Measurements from ENCODE around the gene PCSK4. TPM values are rescaled to one million over a fixed set of nuclear protein-coding genes. Genes with fewer than 3 reads are reported as not detected.

Gene PCSK4
- total RNA-seq, 1 donor from 2014 or later: 1.3 TPM

- Histone ChIP-seq H3K36me3 (peaks cover 5% of the 10 kb centered on the region), H3K4me3 (no peak overlapping the region), H3K27ac (replicated peaks) (no peak overlapping the region), H3K4me1 (peaks cover 34% of the 10 kb centered on the region), H3K27me3 (ENCODE audit: low read depth) (peaks cover 74% of the 10 kb centered on the region), H3K9me3 (replicated peaks) (no peaks in the 10 kb centered on the region)
- no peak for DNase-seq
- TF ChIP-seq CTCF (IDR thresholded peaks at IDR 0.05; ENCODE audit: borderline replicate concordance): no peak
- intact Hi-C loops (cut with micrococcal nuclease): no loop called here
Measured at GRCh38 chr19:1447504-1447903, 42.6 kb downstream of the PCSK4 start.

GRCh38 chr19:1446713-1447481 is 43.3 kb downstream of the PCSK4 start:
- no peak for TF ChIP-seq CTCF (IDR thresholded peaks at IDR 0.05; ENCODE audit: borderline replicate concordance)
- Histone ChIP-seq H3K36me3 (peaks cover 11% of the 10 kb centered on the region), H3K9me3 (replicated peaks) (no peaks in the 10 kb centered on the region), H3K27ac (replicated peaks) (no peak overlapping the region), H3K27me3 (ENCODE audit: low read depth) (peaks cover 68% of the 10 kb centered on the region), H3K4me1 (peaks cover 32% of the 10 kb centered on the region), H3K4me3 (peak overlapping the region; percentile 63)
- intact Hi-C loops (cut with micrococcal nuclease): no loop called here
- DNase-seq: no peak

GRCh38 chr19:1445932-1446712 is 44.0 kb downstream of the PCSK4 start:
- no peaks in the 10 kb centered on the region for H3K9me3 ChIP-seq (replicated peaks)
- intact Hi-C loops (cut with micrococcal nuclease): no loop called here
- DNase-seq: no peak

GRCh38 chr19:1445185-1445931 is 44.8 kb downstream of the PCSK4 start:
- Histone ChIP-seq H3K27me3 (ENCODE audit: low read depth) (peaks cover 52% of the 10 kb centered on the region), H3K27ac (replicated peaks) (no peak overlapping the region), H3K4me3 (peak overlapping the region; percentile 63), H3K4me1 (peaks cover 40% of the 10 kb centered on the region), H3K9me3 (replicated peaks) (no peaks in the 10 kb centered on the region), H3K36me3 (peaks cover 27% of the 10 kb centered on the region)
- peak; percentile 66 for DNase-seq
- TF ChIP-seq CTCF (IDR thresholded peaks at IDR 0.05; ENCODE audit: borderline replicate concordance): peak; percentile 97
- intact Hi-C loops (cut with micrococcal nuclease): no loop called here

More at GRCh38 chr19:1445932-1446712, 44.0 kb downstream of the PCSK4 start:
- Histone ChIP-seq H3K27ac (replicated peaks) (no peak overlapping the region), H3K4me1 (peaks cover 33% of the 10 kb centered on the region), H3K4me3 (peak overlapping the region; percentile 63), H3K36me3 (peaks cover 19% of the 10 kb centered on the region), H3K27me3 (ENCODE audit: low read depth) (peaks cover 60% of the 10 kb centered on the region)
- TF ChIP-seq CTCF (IDR thresholded peaks at IDR 0.05; ENCODE audit: borderline replicate concordance): no peak

GRCh38 chr19:1441677-1442438 is 48.3 kb downstream of the PCSK4 start:
- Histone ChIP-seq H3K36me3 (peaks cover 37% of the 10 kb centered on the region), H3K9me3 (replicated peaks) (no peaks in the 10 kb centered on the region), H3K27ac (replicated peaks) (no peak overlapping the region), H3K27me3 (ENCODE audit: low read depth) (peaks cover 17% of the 10 kb centered on the region), H3K4me1 (peaks cover 59% of the 10 kb centered on the region), H3K4me3 (no peak overlapping the region)
- no peak for TF ChIP-seq CTCF (IDR thresholded peaks at IDR 0.05; ENCODE audit: borderline replicate concordance)
- intact Hi-C loops (cut with micrococcal nuclease): no loop called here
- DNase-seq: no peak

Measured in left ventricle myocardium inferior (tissue), 1 donor.